ENCODE results near the gene MBNL2.
"Not testable (repeated sequence)": the region's sequence is repeated elsewhere in the genome, so short reads cannot be mapped to it uniquely, and the experiment has no call there.

Gene MBNL2

DNA sequence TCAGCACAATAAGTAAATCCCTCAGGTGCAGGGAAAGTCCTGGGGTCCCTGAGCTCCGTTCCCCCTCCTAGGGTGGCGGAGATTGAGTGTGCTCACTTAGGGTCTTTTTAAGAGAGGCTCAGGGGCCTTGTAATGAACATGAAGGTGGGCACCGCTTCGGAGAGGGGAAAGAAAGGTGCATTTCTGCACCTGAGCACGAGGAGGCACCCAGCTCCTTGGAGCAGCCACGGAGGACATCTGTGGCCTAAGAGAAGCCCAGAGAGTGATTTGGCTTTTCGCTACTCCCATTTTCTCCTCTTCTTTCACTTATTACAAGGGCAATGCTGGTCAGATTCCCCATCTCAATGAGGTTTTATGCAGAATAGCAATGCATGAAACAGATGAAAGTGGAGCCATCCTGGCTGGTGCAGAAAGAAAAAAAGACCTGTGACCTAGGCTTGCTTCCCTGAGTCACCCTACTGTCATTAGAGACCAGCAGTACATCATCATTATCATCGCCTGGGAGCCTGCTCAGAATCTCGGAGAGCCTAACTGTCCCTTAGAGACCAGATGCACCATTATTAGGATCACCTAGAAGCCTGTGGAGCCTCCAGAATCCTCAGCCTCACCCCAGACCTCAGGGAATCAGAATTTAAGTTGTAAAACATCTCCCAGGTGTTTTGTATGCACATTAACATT is 125.3 kb downstream of the MBNL2 start:
- H3K4me3 ChIP-seq (ENCODE audit: low read length), result no peak overlapping the region
- H3K9ac ChIP-seq (ENCODE audit: low read length), result no peak overlapping the region
- no peak for DNase-seq
- no peak overlapping the region for H3K4me2 ChIP-seq (ENCODE audit: low read depth, low read length)
- no peak for TF ChIP-seq EZH2phosphoT487 (IDR thresholded peaks at IDR 0.05; ENCODE audit: low read length)
- no peak for TF ChIP-seq EZH2 (optimal IDR thresholded peaks at IDR 0.05; ENCODE audit: low read depth, low read length)
- TF ChIP-seq, protein P1, sequence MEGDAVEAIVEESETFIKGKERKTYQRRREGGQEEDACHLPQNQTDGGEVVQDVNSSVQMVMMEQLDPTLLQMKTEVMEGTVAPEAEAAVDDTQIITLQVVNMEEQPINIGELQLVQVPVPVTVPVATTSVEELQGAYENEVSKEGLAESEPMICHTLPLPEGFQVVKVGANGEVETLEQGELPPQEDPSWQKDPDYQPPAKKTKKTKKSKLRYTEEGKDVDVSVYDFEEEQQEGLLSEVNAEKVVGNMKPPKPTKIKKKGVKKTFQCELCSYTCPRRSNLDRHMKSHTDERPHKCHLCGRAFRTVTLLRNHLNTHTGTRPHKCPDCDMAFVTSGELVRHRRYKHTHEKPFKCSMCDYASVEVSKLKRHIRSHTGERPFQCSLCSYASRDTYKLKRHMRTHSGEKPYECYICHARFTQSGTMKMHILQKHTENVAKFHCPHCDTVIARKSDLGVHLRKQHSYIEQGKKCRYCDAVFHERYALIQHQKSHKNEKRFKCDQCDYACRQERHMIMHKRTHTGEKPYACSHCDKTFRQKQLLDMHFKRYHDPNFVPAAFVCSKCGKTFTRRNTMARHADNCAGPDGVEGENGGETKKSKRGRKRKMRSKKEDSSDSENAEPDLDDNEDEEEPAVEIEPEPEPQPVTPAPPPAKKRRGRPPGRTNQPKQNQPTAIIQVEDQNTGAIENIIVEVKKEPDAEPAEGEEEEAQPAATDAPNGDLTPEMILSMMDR (IDR thresholded peaks at IDR 0.05; ENCODE audit: low read length), result no peak
- no peaks in the 10 kb centered on the region for H4K20me1 ChIP-seq (ENCODE audit: insufficient read depth, low read length)
- H3K79me2 ChIP-seq (ENCODE audit: low read length), result no peaks in the 10 kb centered on the region
- H3K27me3 ChIP-seq (replicated peaks; ENCODE audit: insufficient read depth, low read length), result no peaks in the 10 kb centered on the region
- no peaks in the 10 kb centered on the region for H3F3A ChIP-seq (ENCODE audit: insufficient read depth, low read length)
- no peaks in the 10 kb centered on the region for H3K9me2 ChIP-seq (replicated peaks; ENCODE audit: insufficient read depth, low read length)
- H2AFZ ChIP-seq (ENCODE audit: low read length), result no peak overlapping the region
- H3K9me3 ChIP-seq (replicated peaks; ENCODE audit: insufficient read depth, low read length), result no peaks in the 10 kb centered on the region
- no peak overlapping the region for H3K27ac ChIP-seq (ENCODE audit: low read length)
- H3K4me1 ChIP-seq (ENCODE audit: low read length), result no peaks in the 10 kb centered on the region
- H3K36me3 ChIP-seq (replicated peaks; ENCODE audit: insufficient read depth, low read length), result no peaks in the 10 kb centered on the region

DNA sequence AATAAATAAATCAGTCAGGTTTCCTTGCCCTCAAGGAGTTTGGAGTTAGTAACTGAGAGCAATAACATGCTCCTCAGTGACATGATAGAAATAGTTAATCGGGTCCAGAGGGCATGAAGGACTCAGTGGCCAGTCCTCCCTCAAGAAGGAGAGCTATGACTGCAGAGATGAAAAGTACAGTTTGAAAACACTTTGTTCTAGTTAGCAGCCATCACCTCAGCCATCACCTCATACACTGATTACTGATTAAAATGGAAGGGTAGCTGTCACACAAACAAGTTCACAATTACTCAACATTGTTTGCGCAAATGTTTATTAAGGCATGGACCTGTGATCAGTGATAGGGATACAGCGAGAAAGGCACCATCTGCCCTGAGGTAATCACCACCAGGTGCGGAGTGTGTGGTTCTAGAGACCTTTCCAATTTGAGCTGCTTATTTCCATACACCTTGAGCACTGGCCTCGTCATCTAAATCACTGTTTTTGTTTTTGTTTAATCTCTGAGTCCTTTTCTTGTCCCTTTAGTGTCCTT is 126.5 kb downstream of the MBNL2 start:
- Histone ChIP-seq H2AFZ (ENCODE audit: low read length) (no peak overlapping the region), H4K20me1 (ENCODE audit: insufficient read depth, low read length) (no peaks in the 10 kb centered on the region), H3K79me2 (ENCODE audit: low read length) (no peaks in the 10 kb centered on the region), H3F3A (ENCODE audit: insufficient read depth, low read length) (no peaks in the 10 kb centered on the region), H3K4me2 (ENCODE audit: low read depth, low read length) (no peak overlapping the region), H3K9ac (ENCODE audit: low read length) (no peak overlapping the region), H3K27me3 (replicated peaks; ENCODE audit: insufficient read depth, low read length) (no peaks in the 10 kb centered on the region), H3K9me3 (replicated peaks; ENCODE audit: insufficient read depth, low read length) (no peaks in the 10 kb centered on the region), H3K4me3 (ENCODE audit: low read length) (no peak overlapping the region), H3K9me2 (replicated peaks; ENCODE audit: insufficient read depth, low read length) (no peaks in the 10 kb centered on the region), H3K4me1 (ENCODE audit: low read length) (no peaks in the 10 kb centered on the region), H3K27ac (ENCODE audit: low read length) (no peak overlapping the region), H3K36me3 (replicated peaks; ENCODE audit: insufficient read depth, low read length) (no peaks in the 10 kb centered on the region)
- TF ChIP-seq, protein P1 (IDR thresholded peaks at IDR 0.05; ENCODE audit: low read length), result no peak
- TF ChIP-seq EZH2 (optimal IDR thresholded peaks at IDR 0.05; ENCODE audit: low read depth, low read length) (no peak), EZH2phosphoT487 (IDR thresholded peaks at IDR 0.05; ENCODE audit: low read length) (no peak)
- no peak for DNase-seq

DNA sequence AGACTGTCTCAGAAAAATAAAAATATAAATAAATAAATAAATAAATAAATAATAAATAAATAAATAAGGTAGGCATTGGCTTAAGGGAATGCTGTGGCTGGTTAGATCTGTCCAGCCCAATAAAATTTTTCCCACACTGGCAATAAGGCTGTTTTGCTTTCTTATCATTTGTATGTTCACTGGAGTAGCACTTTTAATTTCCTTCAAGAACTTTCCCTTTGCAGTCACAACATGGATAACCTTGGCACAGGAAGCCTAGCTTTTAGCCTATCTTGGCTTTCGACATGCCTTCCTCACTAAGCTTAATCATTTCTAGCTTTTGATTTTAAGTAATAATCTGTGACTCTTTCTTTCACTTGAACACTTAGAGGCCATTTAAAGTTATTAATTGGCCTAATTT is 129.9 kb downstream of the MBNL2 start:
- H3F3A ChIP-seq (ENCODE audit: insufficient read depth, low read length); H3K4me3 ChIP-seq (ENCODE audit: low read length); H3K9me2 ChIP-seq (replicated peaks; ENCODE audit: insufficient read depth, low read length); H3K27ac ChIP-seq (ENCODE audit: low read length); H3K4me2 ChIP-seq (ENCODE audit: low read depth, low read length); H3K36me3 ChIP-seq (replicated peaks; ENCODE audit: insufficient read depth, low read length); H4K20me1 ChIP-seq (ENCODE audit: insufficient read depth, low read length); H3K9ac ChIP-seq (ENCODE audit: low read length); H3K79me2 ChIP-seq (ENCODE audit: low read length); H3K27me3 ChIP-seq (replicated peaks; ENCODE audit: insufficient read depth, low read length); H3K4me1 ChIP-seq (ENCODE audit: low read length); H2AFZ ChIP-seq (ENCODE audit: low read length); H3K9me3 ChIP-seq (replicated peaks; ENCODE audit: insufficient read depth, low read length); DNase-seq: not testable (repeated sequence)

DNA sequence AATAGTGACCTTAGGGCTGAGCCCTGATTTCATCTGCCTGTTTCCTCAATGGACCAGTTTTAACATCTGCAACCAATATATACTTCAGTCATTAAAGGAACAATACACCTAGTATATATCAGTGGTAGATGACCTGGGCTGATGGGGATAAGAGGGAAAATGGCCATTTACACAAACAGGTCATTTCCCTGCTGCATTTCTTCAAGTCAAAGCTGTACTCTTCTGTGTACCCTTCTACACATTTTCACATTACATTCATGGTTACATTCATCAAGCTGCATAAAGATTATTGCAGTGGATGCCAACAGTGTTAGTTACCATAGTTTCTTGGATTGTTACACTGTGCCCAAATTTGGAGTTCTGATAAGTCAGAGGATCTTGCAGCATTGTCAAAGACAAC is 130.7 kb downstream of the MBNL2 start:
- no peaks in the 10 kb centered on the region for H3K36me3 ChIP-seq (replicated peaks; ENCODE audit: insufficient read depth, low read length)

More for the DNA sequence above, 130.7 kb downstream of the MBNL2 start:
- Histone ChIP-seq H3K27me3 (replicated peaks; ENCODE audit: insufficient read depth, low read length) (no peaks in the 10 kb centered on the region), H4K20me1 (ENCODE audit: insufficient read depth, low read length) (no peaks in the 10 kb centered on the region), H3K4me2 (ENCODE audit: low read depth, low read length) (no peak overlapping the region), H3F3A (ENCODE audit: insufficient read depth, low read length) (no peaks in the 10 kb centered on the region), H2AFZ (ENCODE audit: low read length) (no peak overlapping the region), H3K4me1 (ENCODE audit: low read length) (no peaks in the 10 kb centered on the region), H3K9me2 (replicated peaks; ENCODE audit: insufficient read depth, low read length) (no peaks in the 10 kb centered on the region), H3K27ac (ENCODE audit: low read length) (no peak overlapping the region), H3K9me3 (replicated peaks; ENCODE audit: insufficient read depth, low read length) (no peaks in the 10 kb centered on the region), H3K9ac (ENCODE audit: low read length) (no peak overlapping the region), H3K4me3 (ENCODE audit: low read length) (no peak overlapping the region), H3K79me2 (ENCODE audit: low read length) (no peaks in the 10 kb centered on the region)
- TF ChIP-seq EZH2 (optimal IDR thresholded peaks at IDR 0.05; ENCODE audit: low read depth, low read length), result no peak
- no peak for TF ChIP-seq EZH2phosphoT487 (IDR thresholded peaks at IDR 0.05; ENCODE audit: low read length)
- TF ChIP-seq, protein P1 (IDR thresholded peaks at IDR 0.05; ENCODE audit: low read length), result no peak
- DNase-seq, result no peak

Measured in MM.1S (cell line).